SK-N-SH (cell line): ENCODE results near the gene MAPK11. TPM values are rescaled to one million over a fixed set of nuclear protein-coding genes. Genes with fewer than 3 reads are reported as not detected.
A peak's percentile ranks its signal among the peaks of the same experiment; 100 is the strongest.

Experiments used
- CTCF ChIA-PET: fragments of 300-600, 350-600 bp; formaldehyde crosslinking; extraction: SDS; loops from one replicate; lab custom pipeline; 2021; lab: Yijun Ruan, JAX
- POLR2A ChIA-PET: fragments of 350-600 bp; sonication (Branson Sonifier 250); formaldehyde crosslinking; extraction: SDS; loops from one replicate; lab custom pipeline; 2020; ENCODE audit warnings: antibody characterized with exemption, inconsistent platforms; lab: Yijun Ruan, JAX
- DNase-seq: peaks from one replicate; pipeline ENCODE4 v3.0.0; 2012
- H2AFZ ChIP-seq: fragments of 200-600 bp; sonication (generic); 2 replicates; pipeline ENCODE4 v1.8.1; 2016; ENCODE audit warnings: antibody characterized with exemption, mild to moderate bottlenecking, low read depth
- H3F3A ChIP-seq: fragments of 200-600 bp; sonication (generic); replicated peaks from 2 replicates; pipeline ENCODE3; 2016; ENCODE audit warnings: antibody characterized with exemption, mild to moderate bottlenecking; ENCODE audit not compliant: insufficient read depth
- H3K27ac ChIP-seq, 2 experiments: fragments of 200-500 bp in 1 of 2; fragments of 200-600 bp in 1 of 2; sonication (Bioruptor generic) in 1 of 2; sonication (generic), shearing (Covaris generic) in 1 of 2; 2 replicates each; pipeline versions ENCODE4 v1.5.1 to v1.6.1; 2014 to 2016; ENCODE audit warnings: low read depth in 2 of 2, inconsistent platforms in 1 of 2, low read length in 1 of 2, mild to moderate bottlenecking in 1 of 2, mixed read lengths in 1 of 2
- H3K27me3 ChIP-seq: fragments of 200-600 bp; sonication (generic), shearing (Covaris generic); 2 replicates; pipeline ENCODE4 v1.6.1; 2016; ENCODE audit warnings: mixed run types; ENCODE audit not compliant: insufficient read depth
- H3K36me3 ChIP-seq, 2 experiments: fragments of 200-500 bp in 1 of 2; fragments of 200-600 bp in 1 of 2; sonication (Bioruptor generic) in 1 of 2; sonication (generic) in 1 of 2; replicated peaks in 1 of 2; 2 replicates each; pipeline versions ENCODE3 to v1.5.1; 2014 to 2016; ENCODE audit warnings: low read length in 1 of 2, mild to moderate bottlenecking in 1 of 2; ENCODE audit not compliant: insufficient read depth in 2 of 2, control insufficient read depth in 1 of 2
- H3K4me1 ChIP-seq, 2 experiments: fragments of 200-500 bp in 1 of 2; fragments of 200-600 bp in 1 of 2; sonication (Bioruptor generic) in 1 of 2; sonication (generic), shearing (Covaris generic) in 1 of 2; 2 replicates each; pipeline versions ENCODE4 v1.5.1 to v1.6.1; 2014 to 2016; ENCODE audit warnings: low read depth in 1 of 2, low read length in 1 of 2, mixed run types in 1 of 2; ENCODE audit not compliant: insufficient read depth in 2 of 2, control insufficient read depth in 1 of 2
- H3K4me2 ChIP-seq: fragments of 200-600 bp; sonication (generic), shearing (Covaris generic); 2 replicates; pipeline ENCODE4 v1.6.1; 2017; ENCODE audit warnings: mixed run types
- H3K4me3 ChIP-seq, 2 experiments: fragments of 200-500 bp in 1 of 2; fragments of 200-600 bp in 1 of 2; sonication (Bioruptor generic) in 1 of 2; sonication (generic), shearing (Covaris generic) in 1 of 2; 2 replicates each; pipeline versions ENCODE4 v1.5.1 to v1.8.1; 2014 to 2016; ENCODE audit warnings: low read depth in 2 of 2, inconsistent platforms in 1 of 2, low read length in 1 of 2, mild to moderate bottlenecking in 1 of 2, mixed read lengths in 1 of 2, moderate library complexity in 1 of 2
- H3K79me2 ChIP-seq: fragments of 200-600 bp; sonication (generic); 2 replicates; pipeline ENCODE4 v1.8.1; 2017; ENCODE audit warnings: mild to moderate bottlenecking; ENCODE audit not compliant: insufficient read depth
- H3K9ac ChIP-seq: fragments of 200-600 bp; sonication (generic); 2 replicates; pipeline ENCODE4 v1.6.1; 2017; ENCODE audit warnings: mixed run types
- H3K9me2 ChIP-seq: fragments of 200-600 bp; sonication (generic); 2 replicates; pipeline ENCODE4 v1.6.1; 2017; ENCODE audit warnings: mixed run types
- H3K9me3 ChIP-seq: fragments of 200-600 bp; sonication (generic); 2 replicates; pipeline ENCODE4 v1.6.1; 2017; ENCODE audit warnings: mixed run types, mild to moderate bottlenecking, moderate library complexity
- H4K20me1 ChIP-seq: fragments of 200-600 bp; sonication (generic); 2 replicates; pipeline ENCODE4 v1.6.1; 2017; ENCODE audit warnings: mild to moderate bottlenecking, mixed run types; ENCODE audit not compliant: insufficient read depth
- ELF1 ChIP-seq: IDR thresholded peaks from 2 replicates; pipeline ENCODE4 v1.4.0; 2012
- EP300 ChIP-seq, 2 experiments: IDR thresholded peaks; 2 replicates each; pipeline versions ENCODE4 v1.4.0 to v1.6.1; 2012; ENCODE audit warnings: borderline replicate concordance in 1 of 2, low read depth in 1 of 2, low read length in 1 of 2
- EZH2phosphoT487 ChIP-seq: fragments of 200-600 bp; sonication (generic); IDR thresholded peaks from 2 replicates; pipeline ENCODE4 v1.6.1; 2017; ENCODE audit warnings: low read depth, mixed run types, mild to moderate bottlenecking, antibody characterized with exemption, moderate library complexity, borderline replicate concordance
- FOXM1 ChIP-seq: IDR thresholded peaks from 2 replicates; pipeline ENCODE4 v1.4.0; 2012; ENCODE audit warnings: low read depth, mild to moderate bottlenecking
- GABPA ChIP-seq: IDR thresholded peaks from 2 replicates; pipeline ENCODE4 v1.4.0; 2012; ENCODE audit warnings: low read depth, mild to moderate bottlenecking
- IRF3 ChIP-seq: fragments of 150-350 bp; IDR thresholded peaks from 2 replicates; pipeline ENCODE4 v1.6.1; 2016; ENCODE audit warnings: mild to moderate bottlenecking, low read depth, low read length
- MXI1 ChIP-seq: IDR thresholded peaks from 2 replicates; pipeline ENCODE4 v1.6.1; 2012; ENCODE audit warnings: mild to moderate bottlenecking, low read depth, low read length, improper control_type of control experiment
- REST ChIP-seq: IDR thresholded peaks from 2 replicates; pipeline ENCODE4 v1.6.1; 2012; ENCODE audit warnings: mild to moderate bottlenecking, low read depth, low read length, moderate library complexity
- SIN3A ChIP-seq: IDR thresholded peaks from 2 replicates; pipeline ENCODE4 v1.6.1; 2012; ENCODE audit warnings: low read depth, mild to moderate bottlenecking, low read length, moderate library complexity, borderline replicate concordance
- WGBS: methylation state at CpG from one replicate; pipeline ENCODE4 v1.1.6; 2017; ENCODE audit warnings: low lambda C conversion rate; 5-methylcytosine and 5-hydroxymethylcytosine counted together
- polyA plus RNA-seq, 3 experiments: library from polyadenylated mRNA; depleted of rRNA; stranded (reverse); fragments of >200 nt; gene quantifications; 2 replicates each; pipeline ENCODE4 v1.2.3, GENCODE V29; 2012

Gene MAPK11
- polyA plus RNA-seq, 1 of the 3 experiments (the other 2 are of a cell fraction), result 36.0 TPM

- Histone ChIP-seq H3K4me3 (no peak overlapping the region), H3K27ac (peak overlapping the region; percentile 41 to 61; a peak in 3 of 4 replicates), H3K27me3 (no peaks in the 10 kb centered on the region), H3K36me3 (peaks cover 5 to 22% of the 10 kb centered on the region in 2 experiments), H3K9me3 (no peaks in the 10 kb centered on the region), H3K4me1 (peaks cover 9 to 69% of the 10 kb centered on the region in 2 experiments; a peak in 2 of 4 replicates), H3K79me2 (peaks cover 52% of the 10 kb centered on the region), H3K9me2 (no peaks in the 10 kb centered on the region), H3K4me2 (peak overlapping the region; percentile 30; the same call in 1 of the 2 replicates), H4K20me1 (peaks cover 15% of the 10 kb centered on the region; the same call in 1 of the 2 replicates), H3F3A (peaks cover 32% of the 10 kb centered on the region), H2AFZ (no peak overlapping the region), H3K9ac (no peak overlapping the region)
- CTCF ChIA-PET, result interaction anchor here (0.6 to 1.0 kb wide), 3 partner anchors 8 to 94 kb away, joined by 3 to 7 read pairs (median 3); no protein-coding TSS in a partner anchor
- TF ChIP-seq EZH2phosphoT487, result no peak
- 0 out of 2 replicates have a peak, but pooled peaks have one; percentile 34 for TF ChIP-seq ELF1
- no peak for TF ChIP-seq REST
- no peak for TF ChIP-seq IRF3
- no peak for TF ChIP-seq EP300 (IDR thresholded peaks at IDR 0.05; ENCODE audit: borderline replicate concordance in 1 of 2, low read depth in 1 of 2, low read length in 1 of 2)
- peak; percentile 50; the same call in 1 of the 2 replicates for TF ChIP-seq GABPA
- no peak for TF ChIP-seq SIN3A
- TF ChIP-seq MXI1, result peak; percentile 53; the same call in 1 of the 2 replicates
- TF ChIP-seq FOXM1, result no peak
- POLR2A ChIA-PET, result interaction anchor here (0.8 to 1.4 kb wide), 2 partner anchors 13 to 24 kb away, joined by 3 read pairs; partner anchors contain the start of gene MAPK12
- peak; percentile 81 for DNase-seq
- WGBS, result 42% methylated on average over 16 of the region's 16 CpGs
Measured at GRCh38 chr22:50247748-50248147, 22.4 kb downstream of the MAPK11 start.
